Measurements from ENCODE around the gene CHCHD10. TPM values are rescaled to one million over a fixed set of nuclear protein-coding genes. Genes with fewer than 3 reads are reported as not detected.

The CHCHD10 gene
- total and polyA plus RNA-seq, 2 of the 8 experiments (the other 6 are each of a cell fraction or from before 2014, with no cell fraction given): 58.3 to 94.5 TPM

DNA sequence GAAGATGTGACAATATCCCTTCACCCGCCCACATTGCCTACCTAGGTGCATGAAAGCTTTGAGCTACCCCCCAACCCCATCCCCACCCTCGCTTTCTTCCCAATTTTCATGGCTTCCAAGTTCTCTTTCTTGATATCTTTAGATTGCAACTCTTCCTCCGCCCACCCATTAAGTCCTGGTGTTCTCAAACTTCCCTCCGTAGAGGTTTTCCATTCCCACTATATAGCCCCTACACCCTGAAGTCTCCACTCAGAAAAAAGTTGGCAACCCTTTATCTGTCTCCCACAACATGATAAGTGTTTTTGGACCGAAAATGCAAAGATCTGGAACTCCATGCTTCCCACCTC, 17.4 kb downstream of the CHCHD10 start (continued):
- TF ChIP-seq, protein P1, sequence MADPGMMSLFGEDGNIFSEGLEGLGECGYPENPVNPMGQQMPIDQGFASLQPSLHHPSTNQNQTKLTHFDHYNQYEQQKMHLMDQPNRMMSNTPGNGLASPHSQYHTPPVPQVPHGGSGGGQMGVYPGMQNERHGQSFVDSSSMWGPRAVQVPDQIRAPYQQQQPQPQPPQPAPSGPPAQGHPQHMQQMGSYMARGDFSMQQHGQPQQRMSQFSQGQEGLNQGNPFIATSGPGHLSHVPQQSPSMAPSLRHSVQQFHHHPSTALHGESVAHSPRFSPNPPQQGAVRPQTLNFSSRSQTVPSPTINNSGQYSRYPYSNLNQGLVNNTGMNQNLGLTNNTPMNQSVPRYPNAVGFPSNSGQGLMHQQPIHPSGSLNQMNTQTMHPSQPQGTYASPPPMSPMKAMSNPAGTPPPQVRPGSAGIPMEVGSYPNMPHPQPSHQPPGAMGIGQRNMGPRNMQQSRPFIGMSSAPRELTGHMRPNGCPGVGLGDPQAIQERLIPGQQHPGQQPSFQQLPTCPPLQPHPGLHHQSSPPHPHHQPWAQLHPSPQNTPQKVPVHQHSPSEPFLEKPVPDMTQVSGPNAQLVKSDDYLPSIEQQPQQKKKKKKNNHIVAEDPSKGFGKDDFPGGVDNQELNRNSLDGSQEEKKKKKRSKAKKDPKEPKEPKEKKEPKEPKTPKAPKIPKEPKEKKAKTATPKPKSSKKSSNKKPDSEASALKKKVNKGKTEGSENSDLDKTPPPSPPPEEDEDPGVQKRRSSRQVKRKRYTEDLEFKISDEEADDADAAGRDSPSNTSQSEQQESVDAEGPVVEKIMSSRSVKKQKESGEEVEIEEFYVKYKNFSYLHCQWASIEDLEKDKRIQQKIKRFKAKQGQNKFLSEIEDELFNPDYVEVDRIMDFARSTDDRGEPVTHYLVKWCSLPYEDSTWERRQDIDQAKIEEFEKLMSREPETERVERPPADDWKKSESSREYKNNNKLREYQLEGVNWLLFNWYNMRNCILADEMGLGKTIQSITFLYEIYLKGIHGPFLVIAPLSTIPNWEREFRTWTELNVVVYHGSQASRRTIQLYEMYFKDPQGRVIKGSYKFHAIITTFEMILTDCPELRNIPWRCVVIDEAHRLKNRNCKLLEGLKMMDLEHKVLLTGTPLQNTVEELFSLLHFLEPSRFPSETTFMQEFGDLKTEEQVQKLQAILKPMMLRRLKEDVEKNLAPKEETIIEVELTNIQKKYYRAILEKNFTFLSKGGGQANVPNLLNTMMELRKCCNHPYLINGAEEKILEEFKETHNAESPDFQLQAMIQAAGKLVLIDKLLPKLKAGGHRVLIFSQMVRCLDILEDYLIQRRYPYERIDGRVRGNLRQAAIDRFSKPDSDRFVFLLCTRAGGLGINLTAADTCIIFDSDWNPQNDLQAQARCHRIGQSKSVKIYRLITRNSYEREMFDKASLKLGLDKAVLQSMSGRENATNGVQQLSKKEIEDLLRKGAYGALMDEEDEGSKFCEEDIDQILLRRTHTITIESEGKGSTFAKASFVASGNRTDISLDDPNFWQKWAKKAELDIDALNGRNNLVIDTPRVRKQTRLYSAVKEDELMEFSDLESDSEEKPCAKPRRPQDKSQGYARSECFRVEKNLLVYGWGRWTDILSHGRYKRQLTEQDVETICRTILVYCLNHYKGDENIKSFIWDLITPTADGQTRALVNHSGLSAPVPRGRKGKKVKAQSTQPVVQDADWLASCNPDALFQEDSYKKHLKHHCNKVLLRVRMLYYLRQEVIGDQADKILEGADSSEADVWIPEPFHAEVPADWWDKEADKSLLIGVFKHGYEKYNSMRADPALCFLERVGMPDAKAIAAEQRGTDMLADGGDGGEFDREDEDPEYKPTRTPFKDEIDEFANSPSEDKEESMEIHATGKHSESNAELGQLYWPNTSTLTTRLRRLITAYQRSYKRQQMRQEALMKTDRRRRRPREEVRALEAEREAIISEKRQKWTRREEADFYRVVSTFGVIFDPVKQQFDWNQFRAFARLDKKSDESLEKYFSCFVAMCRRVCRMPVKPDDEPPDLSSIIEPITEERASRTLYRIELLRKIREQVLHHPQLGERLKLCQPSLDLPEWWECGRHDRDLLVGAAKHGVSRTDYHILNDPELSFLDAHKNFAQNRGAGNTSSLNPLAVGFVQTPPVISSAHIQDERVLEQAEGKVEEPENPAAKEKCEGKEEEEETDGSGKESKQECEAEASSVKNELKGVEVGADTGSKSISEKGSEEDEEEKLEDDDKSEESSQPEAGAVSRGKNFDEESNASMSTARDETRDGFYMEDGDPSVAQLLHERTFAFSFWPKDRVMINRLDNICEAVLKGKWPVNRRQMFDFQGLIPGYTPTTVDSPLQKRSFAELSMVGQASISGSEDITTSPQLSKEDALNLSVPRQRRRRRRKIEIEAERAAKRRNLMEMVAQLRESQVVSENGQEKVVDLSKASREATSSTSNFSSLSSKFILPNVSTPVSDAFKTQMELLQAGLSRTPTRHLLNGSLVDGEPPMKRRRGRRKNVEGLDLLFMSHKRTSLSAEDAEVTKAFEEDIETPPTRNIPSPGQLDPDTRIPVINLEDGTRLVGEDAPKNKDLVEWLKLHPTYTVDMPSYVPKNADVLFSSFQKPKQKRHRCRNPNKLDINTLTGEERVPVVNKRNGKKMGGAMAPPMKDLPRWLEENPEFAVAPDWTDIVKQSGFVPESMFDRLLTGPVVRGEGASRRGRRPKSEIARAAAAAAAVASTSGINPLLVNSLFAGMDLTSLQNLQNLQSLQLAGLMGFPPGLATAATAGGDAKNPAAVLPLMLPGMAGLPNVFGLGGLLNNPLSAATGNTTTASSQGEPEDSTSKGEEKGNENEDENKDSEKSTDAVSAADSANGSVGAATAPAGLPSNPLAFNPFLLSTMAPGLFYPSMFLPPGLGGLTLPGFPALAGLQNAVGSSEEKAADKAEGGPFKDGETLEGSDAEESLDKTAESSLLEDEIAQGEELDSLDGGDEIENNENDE (IDR thresholded peaks at IDR 0.05; ENCODE audit: insufficient replicate concordance, low read length): no peak
- TF ChIP-seq SP1 (IDR thresholded peaks at IDR 0.05; ENCODE audit: low read depth, low read length) (no peak), CBX5 (IDR thresholded peaks at IDR 0.05; ENCODE audit: low read depth, low read length) (no peak)
